H1 (cell line): ENCODE data around the gene SLC35D3.

Experiments used
- CEBPB ChIP-seq: IDR thresholded peaks from 2 replicates; pipeline ENCODE4 v1.6.1; 2012; ENCODE audit warnings: low read depth, low read length
- EZH2 ChIP-seq: fragments of 200-600 bp; sonication (generic); IDR thresholded peaks from 2 replicates; pipeline ENCODE4 v1.7.1; 2012; ENCODE audit warnings: low read depth, mild to moderate bottlenecking, moderate library complexity, low read length, inconsistent platforms; ENCODE audit not compliant: severe bottlenecking
- JUN ChIP-seq: IDR thresholded peaks from 2 replicates; pipeline ENCODE4 v1.6.1; 2011; ENCODE audit warnings: low read depth, mild to moderate bottlenecking, improper control_type of control experiment, low read length
- POLR2AphosphoS5 ChIP-seq: IDR thresholded peaks from 2 replicates; pipeline ENCODE4 v1.6.1; 2011; ENCODE audit warnings: low read depth, low read length
- RNF2 ChIP-seq: fragments of 200-900, 300-1000 bp; sonication (generic); IDR thresholded peaks from 2 replicates; pipeline ENCODE4 v1.7.1; 2016; ENCODE audit warnings: borderline replicate concordance, low read depth, mild to moderate bottlenecking, antibody characterized with exemption, low read length; ENCODE audit not compliant: poor library complexity, severe bottlenecking; ENCODE audit errors: missing control alignments
- SUZ12 ChIP-seq: fragments of 200-600 bp; sonication (generic); IDR thresholded peaks from 2 replicates; pipeline ENCODE4 v1.6.1; 2012; ENCODE audit warnings: mild to moderate bottlenecking, inconsistent platforms, low read length, moderate library complexity, mixed read lengths
- TF ChIP-seq, protein P1 (sequence below), 3 experiments: IDR thresholded peaks; 1 replicate in 2 of 3; 2 replicates in 1 of 3; pipeline versions ENCODE4 v1.5.1 to v1.6.1; 2011; ENCODE audit warnings: low read length in 3 of 3, mild to moderate bottlenecking in 3 of 3, inconsistent platforms in 2 of 3, low read depth in 1 of 3, moderate library complexity in 1 of 3; ENCODE audit not compliant: insufficient read depth in 1 of 3; ENCODE audit errors: control extremely low read depth in 1 of 3

GRCh38 chr6:136921381-136921935 is 643 bp upstream of the SLC35D3 start:
- TF ChIP-seq SUZ12 (peak; percentile 67), RNF2 (no peak), JUN (no peak), CEBPB (no peak), POLR2AphosphoS5 (no peak), EZH2 (peak; percentile 81)
- TF ChIP-seq, protein P1, sequence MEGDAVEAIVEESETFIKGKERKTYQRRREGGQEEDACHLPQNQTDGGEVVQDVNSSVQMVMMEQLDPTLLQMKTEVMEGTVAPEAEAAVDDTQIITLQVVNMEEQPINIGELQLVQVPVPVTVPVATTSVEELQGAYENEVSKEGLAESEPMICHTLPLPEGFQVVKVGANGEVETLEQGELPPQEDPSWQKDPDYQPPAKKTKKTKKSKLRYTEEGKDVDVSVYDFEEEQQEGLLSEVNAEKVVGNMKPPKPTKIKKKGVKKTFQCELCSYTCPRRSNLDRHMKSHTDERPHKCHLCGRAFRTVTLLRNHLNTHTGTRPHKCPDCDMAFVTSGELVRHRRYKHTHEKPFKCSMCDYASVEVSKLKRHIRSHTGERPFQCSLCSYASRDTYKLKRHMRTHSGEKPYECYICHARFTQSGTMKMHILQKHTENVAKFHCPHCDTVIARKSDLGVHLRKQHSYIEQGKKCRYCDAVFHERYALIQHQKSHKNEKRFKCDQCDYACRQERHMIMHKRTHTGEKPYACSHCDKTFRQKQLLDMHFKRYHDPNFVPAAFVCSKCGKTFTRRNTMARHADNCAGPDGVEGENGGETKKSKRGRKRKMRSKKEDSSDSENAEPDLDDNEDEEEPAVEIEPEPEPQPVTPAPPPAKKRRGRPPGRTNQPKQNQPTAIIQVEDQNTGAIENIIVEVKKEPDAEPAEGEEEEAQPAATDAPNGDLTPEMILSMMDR (IDR thresholded peaks at IDR 0.05; ENCODE audit: control extremely low read depth in 1 of 3, insufficient read depth in 1 of 3, low read depth in 1 of 3, low read length in 3 of 3) = no peak
